ENCODE measurements around the gene AGAP1.

Gene AGAP1

DNA sequence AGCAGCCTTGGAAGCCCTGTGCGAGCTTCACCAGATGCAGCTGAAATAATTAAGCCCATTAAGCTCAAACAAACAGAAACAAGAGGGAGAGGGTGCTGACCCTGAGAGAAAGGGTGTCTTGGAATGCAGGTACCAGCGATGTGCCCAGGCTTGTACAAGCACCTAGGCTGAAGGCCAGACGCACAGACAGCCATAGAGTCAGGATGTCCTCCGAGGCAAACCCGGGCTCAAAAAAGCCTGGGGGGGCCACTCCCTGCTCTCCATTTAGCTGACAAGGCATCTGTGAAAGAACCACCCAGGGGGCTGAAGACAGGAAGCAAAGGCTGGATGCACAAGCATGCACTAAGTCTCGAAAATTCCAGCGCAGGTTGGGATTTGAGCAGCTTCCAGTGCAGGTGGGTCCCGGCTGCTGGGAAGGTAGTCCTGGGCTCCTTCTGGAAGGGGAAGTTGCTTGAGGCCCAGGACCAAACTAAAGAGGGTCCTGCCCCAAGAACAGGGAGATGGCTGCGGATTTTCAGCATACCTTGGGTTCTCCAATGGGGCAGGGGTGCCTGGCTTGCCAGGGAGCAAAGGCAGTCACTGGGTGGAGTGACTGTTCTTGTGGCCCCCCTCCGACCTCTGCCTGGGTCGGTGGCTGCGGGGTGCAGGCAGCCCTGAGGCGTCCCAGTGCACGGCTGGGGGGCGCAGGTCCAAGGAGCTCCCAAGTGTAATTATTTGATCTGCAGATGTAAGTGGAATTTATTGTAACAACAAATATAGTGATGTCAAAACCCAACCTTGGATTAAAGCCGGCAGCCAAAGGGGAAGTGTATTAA, 668.4 kb downstream of the AGAP1 start:
- Histone ChIP-seq H3K9me3 (ENCODE audit: control insufficient read depth, insufficient read depth, low read length) (no peaks in the 10 kb centered on the region; the same call in 1 of the 2 replicates), H3K4me1 (ENCODE audit: control insufficient read depth, low read length) (no peaks in the 10 kb centered on the region), H3K27me3 (ENCODE audit: control insufficient read depth, low read length) (no peaks in the 10 kb centered on the region), H3K27ac (ENCODE audit: low read depth, low read length) (no peak overlapping the region), H3F3A (ENCODE audit: control insufficient read depth, insufficient read depth) (no peaks in the 10 kb centered on the region), H4K20me1 (ENCODE audit: control insufficient read depth, insufficient read depth, low read depth, low read length) (no peaks in the 10 kb centered on the region), H3K4me3 (ENCODE audit: low read length) (no peak overlapping the region), H3K9me2 (replicated peaks; ENCODE audit: control insufficient read depth, low read length) (no peaks in the 10 kb centered on the region), H3K4me2 (ENCODE audit: low read length) (no peak overlapping the region), H3K79me2 (ENCODE audit: control insufficient read depth, low read length) (no peaks in the 10 kb centered on the region), H3K36me3 (ENCODE audit: control insufficient read depth, low read length) (no peaks in the 10 kb centered on the region)
- TF ChIP-seq, protein P1, sequence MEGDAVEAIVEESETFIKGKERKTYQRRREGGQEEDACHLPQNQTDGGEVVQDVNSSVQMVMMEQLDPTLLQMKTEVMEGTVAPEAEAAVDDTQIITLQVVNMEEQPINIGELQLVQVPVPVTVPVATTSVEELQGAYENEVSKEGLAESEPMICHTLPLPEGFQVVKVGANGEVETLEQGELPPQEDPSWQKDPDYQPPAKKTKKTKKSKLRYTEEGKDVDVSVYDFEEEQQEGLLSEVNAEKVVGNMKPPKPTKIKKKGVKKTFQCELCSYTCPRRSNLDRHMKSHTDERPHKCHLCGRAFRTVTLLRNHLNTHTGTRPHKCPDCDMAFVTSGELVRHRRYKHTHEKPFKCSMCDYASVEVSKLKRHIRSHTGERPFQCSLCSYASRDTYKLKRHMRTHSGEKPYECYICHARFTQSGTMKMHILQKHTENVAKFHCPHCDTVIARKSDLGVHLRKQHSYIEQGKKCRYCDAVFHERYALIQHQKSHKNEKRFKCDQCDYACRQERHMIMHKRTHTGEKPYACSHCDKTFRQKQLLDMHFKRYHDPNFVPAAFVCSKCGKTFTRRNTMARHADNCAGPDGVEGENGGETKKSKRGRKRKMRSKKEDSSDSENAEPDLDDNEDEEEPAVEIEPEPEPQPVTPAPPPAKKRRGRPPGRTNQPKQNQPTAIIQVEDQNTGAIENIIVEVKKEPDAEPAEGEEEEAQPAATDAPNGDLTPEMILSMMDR (IDR thresholded peaks at IDR 0.05; ENCODE audit: low read depth, low read length, poor library complexity, severe bottlenecking), result no peak
- no peak for TF ChIP-seq EZH2phosphoT487 (IDR thresholded peaks at IDR 0.05; ENCODE audit: borderline replicate concordance, low read length)

DNA sequence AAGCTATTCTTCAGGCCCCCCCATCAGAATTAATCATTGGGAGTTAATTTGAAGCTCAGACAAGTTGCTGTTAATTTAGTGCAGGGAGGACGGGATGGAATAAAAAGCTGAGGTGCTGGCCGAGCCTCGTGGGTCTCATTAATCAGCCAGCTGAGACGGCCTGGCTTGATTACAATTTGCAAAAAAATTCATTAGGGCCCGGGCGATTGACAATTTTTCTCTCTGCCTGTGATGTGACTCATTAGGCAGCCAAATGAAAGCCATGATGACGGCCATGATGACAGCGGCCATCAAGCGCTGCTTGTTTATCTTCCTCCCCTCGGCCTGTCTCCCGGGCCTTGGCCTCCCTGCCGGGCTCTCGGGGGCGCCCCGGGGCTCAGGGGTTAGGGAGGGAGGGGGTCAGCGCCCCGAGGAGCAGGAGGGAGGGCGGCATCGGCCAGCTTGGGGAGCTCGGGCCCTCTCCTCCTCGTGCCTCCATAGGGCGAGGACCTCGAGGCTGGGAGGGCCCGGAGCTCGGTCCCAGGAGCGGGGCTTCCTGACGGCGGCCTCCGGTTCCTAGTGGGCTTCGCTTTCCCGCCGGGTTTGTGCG, 669.1 kb downstream of the AGAP1 start:
- no peak for TF ChIP-seq EZH2phosphoT487 (IDR thresholded peaks at IDR 0.05; ENCODE audit: borderline replicate concordance, low read length)
- TF ChIP-seq, protein P1 (IDR thresholded peaks at IDR 0.05; ENCODE audit: low read depth, low read length, poor library complexity, severe bottlenecking), result no peak
- H3K27me3 ChIP-seq (ENCODE audit: control insufficient read depth, low read length), result no peaks in the 10 kb centered on the region

DNA sequence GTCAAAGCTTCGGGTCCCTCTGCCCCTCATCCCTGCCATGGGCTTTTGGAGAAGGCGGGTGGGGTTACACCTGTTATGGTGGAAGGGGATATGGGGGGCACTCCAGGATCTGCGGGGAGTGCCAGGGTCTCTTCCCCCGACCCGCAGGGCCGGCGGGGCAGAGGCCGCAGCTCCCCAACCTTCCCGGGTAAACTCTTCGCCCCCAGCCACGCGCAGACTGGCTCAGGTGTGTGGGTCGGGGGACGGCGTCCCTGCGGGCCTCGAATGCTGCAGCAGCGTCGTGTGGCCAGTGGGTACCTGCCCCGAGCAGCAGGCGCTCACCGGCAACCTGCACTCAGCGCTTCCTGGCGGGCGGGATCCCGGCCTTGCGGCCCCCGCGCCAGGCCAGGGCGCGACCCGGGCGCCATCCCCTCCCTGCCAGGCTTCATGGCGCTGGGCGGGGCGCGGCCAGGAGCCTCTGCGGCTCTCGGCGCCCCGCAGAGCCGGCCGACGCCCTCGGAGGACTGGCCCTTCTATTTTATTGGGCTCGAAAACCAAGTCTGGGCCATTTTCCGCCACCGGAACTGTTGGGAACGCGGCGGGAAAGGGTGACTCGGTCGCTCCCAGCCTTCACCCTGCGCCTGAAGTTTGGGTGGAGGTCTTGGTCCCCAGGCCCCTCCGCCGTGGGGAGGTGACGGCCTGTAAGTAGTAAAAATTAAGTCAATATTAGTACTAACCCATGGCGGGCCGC, 669.8 kb downstream of the AGAP1 start:
- H3K27ac ChIP-seq (ENCODE audit: low read depth, low read length), result no peak overlapping the region
- H3K9me2 ChIP-seq (replicated peaks; ENCODE audit: control insufficient read depth, low read length), result no peaks in the 10 kb centered on the region
- H3F3A ChIP-seq (ENCODE audit: control insufficient read depth, insufficient read depth), result no peaks in the 10 kb centered on the region
- H3K79me2 ChIP-seq (ENCODE audit: control insufficient read depth, low read length), result no peaks in the 10 kb centered on the region
- H3K4me3 ChIP-seq (ENCODE audit: low read length), result no peak overlapping the region
- H3K27me3 ChIP-seq (ENCODE audit: control insufficient read depth, low read length), result no peaks in the 10 kb centered on the region
- H3K4me1 ChIP-seq (ENCODE audit: control insufficient read depth, low read length), result no peaks in the 10 kb centered on the region
- TF ChIP-seq, protein P1 (IDR thresholded peaks at IDR 0.05; ENCODE audit: low read depth, low read length, poor library complexity, severe bottlenecking), result no peak
- no peak for TF ChIP-seq EZH2phosphoT487 (IDR thresholded peaks at IDR 0.05; ENCODE audit: borderline replicate concordance, low read length)
- H4K20me1 ChIP-seq (ENCODE audit: control insufficient read depth, insufficient read depth, low read depth, low read length), result no peaks in the 10 kb centered on the region
- no peak overlapping the region for H3K4me2 ChIP-seq (ENCODE audit: low read length)
- H3K9me3 ChIP-seq (ENCODE audit: control insufficient read depth, insufficient read depth, low read length), result no peaks in the 10 kb centered on the region; the same call in 1 of the 2 replicates
- H3K36me3 ChIP-seq (ENCODE audit: control insufficient read depth, low read length), result no peaks in the 10 kb centered on the region

More for the DNA sequence above, 669.1 kb downstream of the AGAP1 start:
- Histone ChIP-seq H3F3A (ENCODE audit: control insufficient read depth, insufficient read depth) (no peaks in the 10 kb centered on the region), H3K36me3 (ENCODE audit: control insufficient read depth, low read length) (no peaks in the 10 kb centered on the region), H4K20me1 (ENCODE audit: control insufficient read depth, insufficient read depth, low read depth, low read length) (no peaks in the 10 kb centered on the region), H3K4me1 (ENCODE audit: control insufficient read depth, low read length) (no peaks in the 10 kb centered on the region), H3K4me2 (ENCODE audit: low read length) (no peak overlapping the region), H3K79me2 (ENCODE audit: control insufficient read depth, low read length) (no peaks in the 10 kb centered on the region), H3K9me3 (ENCODE audit: control insufficient read depth, insufficient read depth, low read length) (no peaks in the 10 kb centered on the region; the same call in 1 of the 2 replicates), H3K4me3 (ENCODE audit: low read length) (no peak overlapping the region), H3K27ac (ENCODE audit: low read depth, low read length) (no peak overlapping the region), H3K9me2 (replicated peaks; ENCODE audit: control insufficient read depth, low read length) (no peaks in the 10 kb centered on the region)

Measured in DOHH2 (cell line).